Fibroblast of skin of left biceps (primary cell): Measurements from ENCODE around the gene SPINK13.
"Not testable (repeated sequence)": the region's sequence is repeated elsewhere in the genome, so short reads cannot be mapped to it uniquely, and the experiment has no call there.

ENCODE experiments used
- DNase-seq, 2 experiments: peaks; one replicate each; pipeline ENCODE4 v3.0.0-alpha.2; 2013; ENCODE audit warnings: low read depth in 2 of 2

Gene SPINK13, protein sequence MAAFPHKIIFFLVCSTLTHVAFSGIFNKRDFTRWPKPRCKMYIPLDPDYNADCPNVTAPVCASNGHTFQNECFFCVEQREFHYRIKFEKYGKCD

DNA sequence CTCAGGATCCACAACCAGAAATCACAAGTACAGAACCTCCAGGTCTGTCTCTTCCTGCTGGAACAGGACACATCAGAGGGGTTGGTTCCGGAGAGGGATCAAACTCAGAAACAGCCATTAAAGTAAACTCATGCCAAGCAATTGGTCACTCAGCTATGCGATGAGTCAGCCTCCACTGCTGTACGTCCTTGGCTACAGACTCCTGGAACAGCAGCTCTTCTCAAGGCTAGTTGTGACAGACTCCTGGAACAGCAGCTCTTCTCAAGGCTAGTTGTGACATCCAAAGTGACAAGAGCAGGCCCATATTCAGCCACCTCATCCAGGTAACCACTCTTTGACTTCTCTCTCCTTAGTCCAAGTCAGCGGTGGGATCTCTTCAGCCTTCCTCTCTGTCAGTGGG is at the start of gene SPINK13:
Gene SPINK13 (plus strand): TSS at position 229 of the 400 bp plus-strand sequence. CDS start 1,279 bp downstream, outside the sequence.
- DNase-seq, result no peak

DNA sequence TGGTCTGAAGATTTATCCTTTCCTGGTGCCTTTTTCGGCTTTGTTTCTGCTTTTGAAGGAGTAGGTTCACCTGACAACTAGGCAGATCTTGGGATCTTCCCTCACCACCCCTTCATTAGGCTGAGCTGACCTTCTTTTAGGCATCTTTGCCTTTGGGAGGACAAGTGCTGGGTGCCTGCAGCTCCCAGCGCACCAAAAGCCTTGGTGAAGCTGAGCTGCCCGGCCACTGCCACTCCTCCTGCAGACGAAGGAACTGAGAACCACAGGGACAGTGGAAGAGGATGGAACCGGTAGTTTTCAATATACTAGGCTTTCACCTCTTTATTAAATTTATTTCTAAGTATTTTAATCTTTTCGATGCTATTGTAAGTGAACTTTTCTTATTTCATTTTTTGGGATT is 47.1 kb upstream of the SPINK13 start:
- no peak for DNase-seq

DNA sequence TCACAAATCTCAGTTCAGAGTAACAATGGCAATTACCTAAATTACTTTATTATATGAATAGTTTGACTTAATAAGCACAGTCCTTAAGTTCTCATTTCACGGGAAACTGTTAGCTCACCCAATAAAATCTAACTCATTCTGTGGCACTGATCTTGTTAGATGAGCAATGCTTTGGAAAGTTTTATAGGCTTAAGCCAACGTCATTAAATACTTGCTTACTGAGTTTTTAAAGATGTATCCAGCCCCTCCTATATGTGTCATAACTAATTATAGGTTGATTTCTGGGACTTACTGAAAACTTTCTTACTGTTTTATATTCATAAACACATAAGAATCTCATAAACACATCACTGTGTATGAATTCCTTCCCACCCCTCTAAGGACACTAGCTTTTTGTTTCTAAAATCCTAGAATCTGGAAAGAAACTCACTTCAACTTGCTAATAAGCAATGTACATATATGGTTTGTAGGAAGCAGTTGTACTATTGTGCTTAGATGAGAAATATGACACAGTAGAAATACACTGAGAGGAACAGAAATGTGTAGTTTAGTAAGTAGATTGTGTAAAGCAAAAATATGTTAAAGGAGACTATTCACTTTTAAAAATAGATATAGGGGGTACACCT is 44.4 kb upstream of the SPINK13 start:
- no peak for DNase-seq

DNA sequence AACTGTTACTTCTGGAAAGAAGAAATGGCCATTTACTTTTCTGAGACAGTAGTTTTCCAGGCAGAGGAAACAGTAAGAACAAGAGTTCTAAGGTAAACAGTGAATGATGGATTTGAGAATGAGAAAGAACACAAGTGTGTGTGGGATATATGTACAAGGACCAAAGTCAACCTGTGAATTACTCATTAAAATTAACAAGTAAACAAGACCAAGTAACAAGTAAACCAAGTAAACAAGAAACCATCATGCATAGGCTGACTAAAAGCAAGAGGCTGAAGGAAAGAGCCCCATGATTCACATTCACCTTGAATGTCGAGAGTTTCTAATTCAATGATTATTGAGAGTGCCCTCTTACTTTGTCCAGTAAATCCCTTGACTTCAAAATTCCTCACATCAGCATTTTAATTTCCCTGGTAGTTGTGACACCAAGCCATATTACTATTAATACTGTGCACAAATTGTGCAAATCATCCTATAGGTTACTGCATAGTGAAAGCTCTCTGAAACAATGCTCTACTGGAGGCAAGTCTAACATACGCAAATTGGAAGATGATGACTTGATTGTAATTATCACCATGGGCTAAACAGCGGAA is 40.1 kb upstream of the SPINK13 start:
- DNase-seq, result no peak

DNA sequence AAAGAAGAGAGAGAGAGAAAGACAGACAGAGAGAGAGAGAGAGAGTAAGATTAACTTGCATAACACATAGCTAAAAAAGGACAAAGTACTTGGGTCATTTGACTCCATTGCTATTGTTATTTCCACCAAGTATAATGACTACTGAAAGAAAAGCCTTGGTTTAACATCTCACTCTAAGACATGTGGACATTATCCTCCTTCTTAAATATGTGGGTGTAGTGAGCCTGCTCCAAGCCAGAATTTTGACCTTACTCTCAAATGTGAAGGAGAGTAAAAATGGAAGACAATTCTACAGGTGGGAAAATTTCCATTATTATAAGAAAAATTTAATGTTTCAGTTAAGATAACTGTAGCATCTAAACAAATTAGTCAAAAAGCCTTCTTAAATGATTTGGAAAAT is 38.8 kb upstream of the SPINK13 start:
- no peak for DNase-seq

DNA sequence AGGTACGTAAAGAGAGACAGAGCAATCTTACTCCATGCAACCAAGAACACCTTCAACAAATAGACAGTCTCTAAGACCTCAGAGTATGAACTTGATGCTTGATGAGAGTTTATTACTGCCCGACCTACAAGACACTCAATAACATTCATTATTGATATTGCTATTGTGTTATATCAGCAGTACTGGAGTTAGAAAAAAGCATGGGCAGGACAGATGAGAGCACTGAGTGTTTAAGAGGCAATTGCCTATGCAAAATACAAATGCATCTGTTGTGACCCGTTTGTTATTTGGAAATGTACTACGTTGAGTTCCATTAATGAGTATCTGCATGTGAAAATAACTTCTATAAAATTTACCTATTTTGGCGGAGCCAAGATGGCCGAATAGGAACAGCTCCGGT is 38.4 kb upstream of the SPINK13 start:
- DNase-seq, result no peak

DNA sequence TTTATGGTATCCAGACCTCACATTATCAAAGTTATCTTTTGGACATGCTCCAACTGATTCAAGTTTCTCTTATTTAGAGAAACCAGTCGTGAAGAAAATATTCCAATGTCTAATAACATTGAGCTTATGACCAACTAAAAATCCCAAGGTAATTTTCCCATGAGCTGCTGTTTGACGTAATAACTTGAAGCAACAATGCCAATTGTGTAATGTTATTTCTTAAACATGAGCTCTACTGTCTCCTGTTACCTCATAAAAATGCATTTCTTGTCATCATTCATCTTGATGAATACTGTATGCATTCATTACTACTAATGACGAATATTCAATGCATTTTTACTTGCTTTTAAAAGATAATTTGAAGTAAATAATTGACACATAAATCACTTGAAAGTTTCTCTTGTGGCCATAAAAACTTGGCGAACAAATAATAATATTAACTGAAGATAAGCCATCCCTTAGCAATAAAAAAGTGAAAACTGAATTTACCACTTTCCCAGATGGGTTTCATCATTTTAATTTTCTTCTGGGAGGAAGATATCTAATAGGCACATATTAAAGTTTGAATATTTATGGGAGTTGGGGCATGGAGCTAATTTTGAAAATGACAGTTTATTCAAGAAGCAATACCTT is 30.7 kb upstream of the SPINK13 start:
- no peak for DNase-seq

DNA sequence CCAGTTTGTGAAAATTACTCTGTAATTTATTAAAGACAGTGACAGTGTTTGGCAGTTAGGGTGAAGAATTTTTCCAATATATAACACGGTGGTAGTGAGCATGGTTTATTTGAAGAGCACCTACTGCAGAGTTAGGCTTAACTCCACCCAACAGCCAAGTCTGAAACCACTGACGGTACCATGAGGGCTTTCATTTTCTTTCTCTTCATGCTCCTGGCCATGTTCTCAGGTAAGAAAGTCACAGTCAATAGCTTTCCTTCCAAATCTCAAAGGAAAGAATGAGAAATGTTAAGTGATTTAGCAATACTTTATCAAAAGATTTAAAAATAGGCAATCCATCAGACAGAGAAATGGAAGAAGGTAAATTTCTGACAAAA is 30.2 kb upstream of the SPINK13 start, which contains the start of gene MARCOL:
Gene MARCOL (plus strand): TSS at position 108 of the 377 bp plus-strand sequence. CDS start 73 bp downstream, at position 181.
- no peak for DNase-seq

DNA sequence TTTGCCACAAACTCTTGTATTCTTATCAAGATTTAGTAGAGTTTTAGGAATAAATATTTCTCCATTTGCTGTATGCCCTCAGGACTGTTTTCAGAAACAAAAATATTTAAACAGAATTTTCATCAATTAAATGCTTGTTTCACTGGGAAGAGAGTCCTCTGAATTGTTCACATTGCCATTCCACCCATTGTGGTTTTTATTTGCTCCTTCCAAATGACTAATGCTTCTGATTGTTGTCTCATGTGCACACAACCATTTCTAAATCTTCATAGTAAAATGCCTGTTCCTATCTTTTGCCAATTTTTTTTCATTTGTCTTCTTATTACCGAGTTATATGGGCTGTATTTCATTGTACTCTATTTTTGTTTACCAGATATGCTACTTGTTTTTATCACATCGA is 19.7 kb upstream of the SPINK13 start:
- DNase-seq, result no peak

DNA sequence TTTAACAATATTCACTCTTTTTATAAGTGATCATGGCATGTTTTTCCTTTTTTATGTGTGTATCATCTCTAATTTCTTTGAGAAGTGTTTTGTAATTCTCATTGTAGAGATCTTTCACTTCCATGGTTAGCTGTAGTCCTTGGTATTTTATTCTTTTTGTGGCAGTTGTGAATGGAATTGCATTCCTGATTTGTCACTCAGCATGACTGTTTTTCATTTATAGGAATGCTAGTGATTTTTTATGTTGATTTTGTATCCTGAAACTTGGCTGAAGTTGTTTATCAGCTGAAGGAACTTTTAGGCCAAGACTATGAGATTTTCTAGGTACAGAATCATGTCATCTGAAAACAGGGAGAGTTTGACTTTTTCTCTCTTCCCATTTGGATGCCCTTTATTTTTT is 13.1 kb upstream of the SPINK13 start:
- DNase-seq, result no peak

DNA sequence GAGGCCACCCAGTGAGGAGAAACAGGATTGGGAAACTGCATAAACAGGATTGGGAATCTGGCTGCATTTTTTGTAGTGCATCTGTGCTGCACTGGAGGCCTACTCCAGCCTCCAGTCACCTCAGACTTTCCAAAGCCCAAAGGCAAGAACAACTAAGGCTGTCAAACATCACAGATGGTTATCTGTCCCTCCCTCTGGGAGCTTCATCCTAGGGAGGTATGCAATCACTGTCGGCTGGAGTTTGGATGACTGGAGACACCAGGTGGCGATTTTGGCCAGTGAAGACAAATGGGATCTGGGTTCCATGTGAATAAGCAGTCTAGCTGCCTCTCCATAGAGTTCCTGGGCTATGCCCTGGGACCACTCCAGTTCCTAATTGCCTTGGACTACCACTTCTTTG is 9.3 kb upstream of the SPINK13 start:
- no peak for DNase-seq

DNA sequence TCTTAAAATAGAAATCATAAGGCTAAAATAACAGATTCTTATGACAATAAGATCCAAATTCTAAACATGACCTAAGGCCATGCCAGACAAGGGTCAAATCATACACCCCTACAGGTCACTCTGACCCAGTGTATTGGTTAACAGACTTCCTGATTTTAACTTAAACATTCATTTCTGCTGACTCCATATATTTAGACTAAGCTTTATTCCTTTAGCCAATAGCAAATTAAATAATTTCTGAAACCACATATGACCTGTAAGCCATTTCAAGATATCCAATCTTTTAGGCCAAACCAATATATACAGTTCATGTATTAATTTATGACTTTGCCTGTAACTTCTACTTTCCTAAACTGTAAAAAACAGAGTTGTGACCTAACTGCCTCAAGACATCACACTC is 7.4 kb upstream of the SPINK13 start:
- no peak for DNase-seq

DNA sequence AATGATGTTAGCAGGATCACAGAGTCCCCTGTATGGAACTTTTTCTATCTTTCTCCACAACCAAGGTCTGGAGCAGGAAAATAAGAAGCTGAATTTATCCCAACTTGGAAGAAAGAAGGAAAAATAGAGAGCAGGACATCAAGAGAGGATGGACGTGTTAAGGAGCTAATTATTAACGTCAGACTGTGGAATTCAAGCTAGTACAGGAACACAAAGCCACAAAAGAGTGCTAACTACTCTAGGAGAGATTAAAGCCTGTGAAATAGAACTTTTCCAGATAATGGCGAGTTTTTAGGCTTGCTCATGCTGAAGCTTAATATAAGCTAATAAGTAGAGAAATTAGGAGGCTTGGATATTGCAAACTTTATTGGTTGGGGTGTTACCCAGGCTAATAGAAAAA is 632 bp upstream of the SPINK13 start:
- DNase-seq, result no peak

DNA sequence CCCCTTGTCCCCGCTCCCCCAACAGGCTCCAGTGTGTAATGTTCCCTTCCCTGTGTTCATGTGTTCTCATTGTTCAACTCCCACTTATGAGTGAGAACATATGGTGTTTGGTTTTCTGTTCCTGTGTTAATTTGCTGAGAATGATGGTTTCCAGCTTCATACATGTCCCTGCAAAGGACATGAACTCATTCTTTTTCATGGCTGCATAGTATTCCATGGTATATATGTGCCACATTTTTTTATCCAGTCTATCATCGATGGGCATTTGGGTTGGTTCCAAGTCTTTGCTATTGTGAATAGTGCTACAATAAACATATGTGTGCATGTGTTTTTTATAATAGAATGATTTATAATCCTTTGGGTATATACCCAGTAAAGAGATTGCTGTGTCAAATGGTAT is 6.5 kb downstream of the SPINK13 start:
- not testable (repeated sequence) for DNase-seq

DNA sequence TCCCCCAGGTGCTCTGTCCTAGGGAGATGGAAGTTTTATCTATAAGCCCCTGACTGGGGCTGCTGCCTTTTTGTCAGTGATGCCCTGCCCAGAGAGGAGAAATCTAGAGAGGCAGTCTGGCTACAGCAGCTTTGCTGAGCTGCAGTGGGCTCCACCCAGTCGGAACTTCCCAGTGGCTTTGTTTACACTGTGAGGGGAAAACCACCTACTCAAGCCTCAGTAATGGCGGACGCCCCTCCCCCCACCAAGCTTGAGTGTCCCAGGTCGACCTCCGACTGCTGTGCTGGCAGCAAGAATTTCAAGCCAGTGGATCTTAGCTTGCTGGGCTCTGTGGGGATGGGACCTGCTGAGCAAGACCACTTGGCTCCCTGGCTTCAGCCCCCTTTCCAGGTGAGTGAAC is 12.3 kb downstream of the SPINK13 start:
- not testable (repeated sequence) for DNase-seq

DNA sequence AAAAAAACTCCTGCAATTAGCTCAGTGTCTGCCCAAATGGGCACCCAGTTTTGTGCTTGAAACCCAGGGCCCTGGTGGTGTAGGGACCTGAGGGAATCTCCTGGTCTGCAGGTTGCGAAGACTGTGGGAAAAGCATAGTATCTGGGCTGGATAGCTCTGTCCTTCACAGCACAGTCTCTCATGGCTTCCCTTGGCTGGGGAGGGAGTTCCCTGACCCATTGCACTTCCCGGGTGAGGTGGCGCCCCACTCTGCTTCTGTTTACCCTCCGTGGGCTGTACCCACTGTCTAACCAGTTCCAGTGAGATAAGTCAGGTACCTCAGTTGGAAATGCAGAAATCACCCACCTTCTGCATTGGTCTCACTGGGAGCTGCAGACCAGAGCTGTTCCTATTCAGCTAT is 12.7 kb downstream of the SPINK13 start:
- not testable (repeated sequence) for DNase-seq

DNA sequence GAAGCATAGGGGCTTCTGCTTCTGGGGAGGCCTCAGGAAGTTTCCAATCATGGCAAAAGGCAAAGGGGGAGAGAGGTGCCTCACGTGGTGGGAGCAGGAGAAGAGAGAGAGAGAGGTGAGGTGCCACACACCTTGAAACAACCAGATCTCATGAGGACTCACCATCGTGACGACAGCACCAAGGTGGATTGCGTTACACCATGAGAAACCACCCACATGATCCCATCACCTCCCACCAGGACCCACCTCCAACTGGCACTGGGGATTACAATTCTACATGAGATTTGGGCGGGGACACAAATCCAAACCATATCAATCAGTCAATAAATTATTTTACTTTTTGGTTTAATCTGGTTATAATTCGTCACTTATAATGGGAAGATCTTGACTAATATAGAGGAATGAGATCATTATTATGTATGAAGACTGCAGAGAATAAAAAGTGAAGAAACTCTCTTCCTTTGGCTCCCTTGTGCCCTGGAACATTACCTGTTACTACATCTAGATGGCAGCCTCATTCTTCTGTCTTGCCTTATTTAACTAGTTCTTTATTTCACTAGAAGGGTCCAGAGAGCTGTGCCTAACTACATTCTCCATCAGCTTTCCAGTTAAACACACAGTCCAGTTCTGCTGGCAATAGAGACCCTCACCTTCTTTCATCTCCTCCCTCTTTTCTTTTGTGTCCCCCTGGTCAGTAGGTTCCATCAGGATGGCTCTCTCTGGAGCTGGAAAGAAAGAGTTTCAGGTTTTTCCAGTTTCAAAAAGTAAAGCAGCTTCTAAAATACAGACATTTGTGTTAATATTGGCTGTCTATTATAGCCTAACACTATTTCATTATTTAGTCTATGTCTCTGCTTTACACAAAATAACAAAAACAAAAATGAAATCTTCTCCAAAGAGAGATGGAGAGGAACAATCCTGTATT is 21.9 kb downstream of the SPINK13 start:
- DNase-seq, result no peak

DNA sequence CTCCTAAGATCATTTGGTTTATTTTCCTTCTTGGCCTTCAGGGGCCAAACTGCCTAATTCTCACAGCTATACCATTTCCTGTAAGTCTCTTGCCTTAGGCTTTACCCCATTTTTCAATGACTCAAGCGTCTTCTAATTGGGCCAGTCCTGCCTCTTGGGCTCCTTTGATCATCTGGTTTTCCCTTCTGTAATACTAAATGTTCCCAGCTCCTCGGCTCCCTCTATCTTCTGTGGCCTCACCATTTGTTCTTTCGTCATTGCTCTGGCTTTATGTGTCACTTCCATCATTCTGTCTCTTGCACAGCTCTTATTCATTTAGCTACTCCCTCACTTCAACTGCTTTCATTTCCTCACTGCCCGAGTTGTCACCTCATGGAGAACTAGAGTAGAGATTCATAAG is 29.1 kb downstream of the SPINK13 start:
- DNase-seq, result no peak

DNA sequence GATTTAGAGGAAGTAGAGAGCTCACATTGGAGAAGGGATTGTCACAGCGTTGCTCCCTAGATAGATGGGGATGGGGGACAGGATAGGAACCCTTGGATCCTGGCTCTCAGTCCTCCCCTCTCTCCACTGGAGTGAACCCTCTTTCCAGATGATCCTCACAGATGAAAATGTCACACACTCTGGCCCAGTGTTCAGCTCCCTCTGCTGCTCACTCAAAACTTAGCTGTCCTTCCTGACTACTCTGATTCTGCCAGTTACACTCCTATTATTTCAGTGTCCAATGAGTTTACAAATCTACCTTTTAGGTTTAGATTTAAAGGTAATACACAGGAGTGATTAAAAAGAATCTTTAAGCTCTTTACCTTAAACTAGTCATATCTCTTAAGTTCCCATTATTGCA is 37.9 kb downstream of the SPINK13 start:
- no peak for DNase-seq

DNA sequence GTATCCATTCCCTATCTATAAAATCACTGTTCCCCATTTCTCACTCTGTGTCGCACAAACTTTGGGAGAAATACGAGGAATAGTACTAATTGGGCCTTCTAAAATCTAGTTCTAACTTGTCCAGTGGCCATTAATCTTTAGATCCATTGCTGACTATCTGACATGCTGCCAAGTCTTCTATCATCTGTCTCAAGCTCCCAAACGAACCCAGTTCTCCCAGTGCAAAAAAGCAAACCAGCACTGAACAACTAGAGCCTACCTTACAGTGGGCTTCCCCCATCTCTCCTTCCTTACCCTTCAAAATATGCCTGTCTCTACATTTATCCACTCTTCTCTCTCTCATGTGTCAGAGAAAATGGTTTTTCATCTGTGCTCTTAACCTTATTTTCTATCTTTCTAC is 40.4 kb downstream of the SPINK13 start:
- DNase-seq, result no peak

DNA sequence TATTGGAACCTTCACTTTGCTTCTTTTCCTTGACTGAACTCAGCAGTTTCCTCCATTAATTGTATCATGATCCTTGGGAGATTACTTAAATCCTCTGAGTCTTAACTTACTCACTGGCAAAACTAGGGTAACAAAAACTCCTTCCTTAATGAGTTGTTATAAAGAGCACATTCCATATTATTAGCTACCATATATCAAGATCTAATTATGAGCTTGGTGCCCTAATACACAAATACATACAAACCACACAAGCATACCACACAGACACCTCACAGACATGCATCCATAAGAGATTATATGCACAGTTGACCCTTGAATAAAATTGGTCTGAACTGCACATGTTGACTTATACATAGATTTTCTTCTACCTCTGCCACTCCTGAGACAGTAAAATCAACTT is 41.2 kb downstream of the SPINK13 start:
- DNase-seq, result no peak

DNA sequence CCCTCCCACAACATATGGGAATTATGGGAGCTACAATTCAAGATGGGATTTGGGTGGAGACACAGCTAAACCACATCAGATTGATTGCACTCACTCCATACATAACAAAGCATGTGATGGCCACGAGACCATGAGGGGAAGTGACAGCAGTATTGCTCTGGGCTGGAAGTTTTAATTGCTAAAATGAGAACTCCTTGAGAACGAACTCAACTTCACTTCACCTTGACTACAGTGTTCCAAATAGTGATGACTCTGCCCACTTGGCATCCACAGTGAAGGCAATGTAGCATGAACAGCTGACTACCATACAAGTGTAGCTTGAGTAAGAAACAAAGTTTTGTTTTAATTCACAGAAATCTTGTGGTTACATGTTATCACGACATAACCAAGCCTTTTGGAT is 42.9 kb downstream of the SPINK13 start:
- no peak for DNase-seq
